Measurements from ENCODE around the gene AP5Z1.

Gene AP5Z1

DNA sequence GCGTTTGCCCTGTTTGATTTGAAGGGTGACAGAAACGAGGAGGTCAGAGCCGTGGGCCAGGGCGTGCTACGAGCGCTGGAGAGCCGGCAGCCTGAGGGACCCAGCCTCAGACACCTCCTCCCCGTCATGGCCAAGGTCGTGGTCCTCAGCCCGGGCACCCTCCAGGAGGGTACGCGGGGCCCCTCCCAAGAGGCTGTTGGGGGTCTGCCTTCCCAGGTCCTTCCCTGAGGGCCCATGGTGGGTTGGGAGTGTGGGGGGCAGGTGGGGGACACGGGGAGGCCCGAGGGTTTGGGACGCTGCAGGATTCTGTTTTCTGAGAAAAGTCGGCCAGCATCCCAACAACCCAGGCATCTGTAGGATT lies 7.8 kb downstream of the AP5Z1 start:
- no peak for DNase-seq (ENCODE audit: insufficient read length, low spot score)
- no peak for TF ChIP-seq POLR2A (IDR thresholded peaks at IDR 0.05; ENCODE audit: low read depth, low read length)
- FAIRE-seq, result no peak

DNA sequence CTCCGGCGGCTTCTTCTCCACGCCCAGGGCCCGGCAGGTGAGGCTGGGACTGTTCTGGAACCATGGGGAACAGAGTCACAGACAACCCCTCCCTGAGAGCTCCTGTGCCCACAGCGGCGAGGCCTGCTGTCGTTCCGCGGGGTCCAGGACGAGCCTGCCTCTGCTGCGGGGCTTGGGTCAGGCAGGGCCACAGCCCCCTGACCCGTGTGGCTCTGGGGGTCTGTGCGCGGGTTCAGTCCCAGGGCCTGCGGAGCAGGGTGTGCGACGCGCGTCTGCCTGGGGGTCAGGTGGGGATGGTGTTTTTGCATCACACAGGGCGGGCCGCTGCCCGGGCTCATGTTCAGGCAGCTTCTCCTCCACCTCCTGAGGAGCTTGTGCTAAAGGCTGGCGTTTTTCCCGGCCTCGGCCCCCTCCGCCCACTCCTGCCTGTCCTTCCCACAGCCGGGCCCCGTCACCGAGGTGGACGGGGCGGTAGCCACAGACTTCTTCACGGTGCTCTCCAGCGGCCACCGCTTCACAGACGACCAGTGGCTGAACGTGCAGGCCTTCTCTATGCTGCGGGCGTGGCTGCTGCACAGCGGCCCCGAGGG lies 8.4 kb downstream of the AP5Z1 start:
- TF ChIP-seq POLR2A (IDR thresholded peaks at IDR 0.05; ENCODE audit: low read depth, low read length), result no peak
- DNase-seq (ENCODE audit: insufficient read length, low spot score) (no peak), FAIRE-seq (no peak)

DNA sequence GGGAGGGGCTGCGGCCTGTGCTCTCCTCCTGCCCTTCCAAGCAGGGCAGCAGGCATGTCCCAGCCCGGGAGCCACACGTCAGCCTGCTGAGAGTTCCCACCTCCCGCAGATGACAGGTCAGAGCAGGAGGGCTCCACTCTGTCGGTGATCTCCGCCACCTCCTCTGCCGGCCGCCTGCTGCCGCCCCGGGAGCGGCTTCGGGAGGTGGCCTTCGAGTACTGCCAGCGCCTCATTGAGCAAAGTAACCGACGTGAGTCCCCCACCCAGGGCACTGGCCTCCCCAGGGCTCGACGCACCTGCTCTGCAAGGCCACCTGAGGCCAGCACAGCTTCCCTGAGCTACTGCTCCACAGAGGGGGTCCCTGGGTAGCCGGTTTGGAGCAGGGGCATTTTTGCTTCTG lies 9.4 kb downstream of the AP5Z1 start:
- FAIRE-seq (no peak), DNase-seq (ENCODE audit: insufficient read length, low spot score) (no peak)
- no peak for TF ChIP-seq POLR2A (IDR thresholded peaks at IDR 0.05; ENCODE audit: low read depth, low read length)

DNA sequence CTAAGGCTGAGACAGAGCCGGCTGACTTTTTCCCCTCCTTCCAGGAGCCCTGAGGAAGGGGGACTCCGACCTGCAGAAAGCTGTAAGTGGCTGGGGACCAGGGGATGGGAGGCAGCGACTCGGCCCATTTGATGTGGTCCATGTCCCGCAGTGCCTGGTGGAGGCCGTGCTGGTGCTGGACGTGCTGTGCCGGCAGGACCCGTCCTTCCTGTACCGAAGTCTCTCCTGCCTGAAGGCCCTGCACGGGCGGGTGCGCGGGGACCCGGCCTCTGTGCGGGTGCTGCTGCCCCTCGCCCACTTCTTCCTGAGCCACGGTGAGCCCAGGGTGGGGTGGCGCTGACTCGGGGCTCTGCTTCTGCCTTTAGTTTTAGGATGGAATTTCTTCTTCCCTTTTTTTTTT lies 9.9 kb downstream of the AP5Z1 start:
- DNase-seq (ENCODE audit: insufficient read length, low spot score), result no peak
- no peak for TF ChIP-seq POLR2A (IDR thresholded peaks at IDR 0.05; ENCODE audit: low read depth, low read length)
- FAIRE-seq, result no peak

DNA sequence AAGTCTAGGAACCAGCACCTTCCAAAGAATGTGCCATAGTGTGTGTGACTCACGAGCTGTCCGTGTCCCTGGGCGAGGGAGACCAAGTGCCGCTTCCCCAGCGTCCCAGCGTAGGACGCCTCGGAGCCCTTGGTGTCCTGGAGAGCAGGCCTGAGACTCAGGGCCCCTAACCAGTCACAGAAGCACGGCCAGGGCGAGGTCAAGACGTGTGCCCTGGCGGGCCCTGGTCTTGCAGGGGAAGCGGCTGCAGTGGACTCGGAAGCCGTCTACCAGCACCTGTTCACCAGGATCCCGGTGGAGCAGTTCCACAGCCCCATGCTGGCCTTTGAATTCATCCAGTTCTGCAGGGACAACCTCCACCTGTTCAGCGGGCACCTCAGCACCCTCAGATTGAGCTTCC lies 10.6 kb downstream of the AP5Z1 start:
- TF ChIP-seq POLR2A (IDR thresholded peaks at IDR 0.05; ENCODE audit: low read depth, low read length), result no peak
- DNase-seq (ENCODE audit: insufficient read length, low spot score), result no peak
- no peak for FAIRE-seq

DNA sequence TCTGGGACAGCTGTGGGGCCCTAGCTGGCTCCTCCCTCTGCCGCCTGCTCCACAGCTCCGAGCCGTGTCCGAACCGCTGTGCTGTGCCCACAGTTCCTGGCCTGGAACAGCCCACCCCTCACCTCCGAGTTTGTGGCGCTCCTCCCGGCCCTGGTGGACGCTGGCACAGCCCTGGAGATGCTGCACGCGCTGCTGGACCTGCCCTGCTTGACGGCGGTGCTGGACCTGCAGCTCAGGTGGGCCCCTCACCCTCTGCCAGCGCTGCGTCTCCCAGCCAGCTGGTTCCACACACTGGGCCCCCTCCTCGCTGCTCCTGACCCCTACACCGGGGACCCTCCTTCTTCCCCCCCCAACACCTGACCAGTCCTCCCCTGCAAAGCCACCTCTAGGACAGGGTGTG lies 12.1 kb downstream of the AP5Z1 start:
- no peak for FAIRE-seq
- TF ChIP-seq POLR2A (IDR thresholded peaks at IDR 0.05; ENCODE audit: low read depth, low read length), result no peak
- no peak for DNase-seq (ENCODE audit: insufficient read length, low spot score)

DNA sequence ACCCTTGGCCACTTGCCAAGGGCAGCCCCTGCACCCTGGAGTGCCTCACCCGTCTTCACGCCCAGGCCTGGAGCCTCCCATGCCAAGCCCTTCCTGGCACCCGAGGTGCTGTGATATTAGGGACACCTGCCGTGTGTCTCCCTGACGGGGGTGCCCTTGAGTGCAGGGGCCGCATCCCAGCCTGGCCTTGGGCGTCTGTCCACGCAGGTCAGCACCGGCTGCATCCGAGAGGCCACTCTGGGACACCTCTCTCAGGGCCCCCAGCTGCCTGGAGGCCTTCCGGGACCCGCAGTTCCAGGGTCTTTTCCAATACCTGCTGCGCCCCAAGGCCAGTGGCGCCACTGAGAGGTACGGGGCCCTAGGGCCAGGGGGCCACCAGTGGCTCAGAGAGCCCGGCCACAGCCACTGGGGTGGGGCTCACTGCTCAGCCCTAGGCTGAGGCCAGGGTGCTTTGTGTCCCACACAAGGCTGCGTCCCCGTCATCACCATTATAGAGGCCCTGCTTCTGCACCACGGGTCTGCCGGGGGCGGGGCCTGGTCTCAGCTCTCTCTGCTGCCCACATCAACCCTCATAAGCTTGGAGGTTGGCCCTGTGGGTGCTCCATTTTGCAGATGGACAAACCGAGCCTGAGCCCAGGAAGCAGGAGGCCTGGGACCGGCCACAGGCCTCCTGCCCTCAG lies 12.7 kb downstream of the AP5Z1 start:
- FAIRE-seq (no peak), DNase-seq (ENCODE audit: insufficient read length, low spot score) (no peak)
- no peak for TF ChIP-seq POLR2A (IDR thresholded peaks at IDR 0.05; ENCODE audit: low read depth, low read length)

DNA sequence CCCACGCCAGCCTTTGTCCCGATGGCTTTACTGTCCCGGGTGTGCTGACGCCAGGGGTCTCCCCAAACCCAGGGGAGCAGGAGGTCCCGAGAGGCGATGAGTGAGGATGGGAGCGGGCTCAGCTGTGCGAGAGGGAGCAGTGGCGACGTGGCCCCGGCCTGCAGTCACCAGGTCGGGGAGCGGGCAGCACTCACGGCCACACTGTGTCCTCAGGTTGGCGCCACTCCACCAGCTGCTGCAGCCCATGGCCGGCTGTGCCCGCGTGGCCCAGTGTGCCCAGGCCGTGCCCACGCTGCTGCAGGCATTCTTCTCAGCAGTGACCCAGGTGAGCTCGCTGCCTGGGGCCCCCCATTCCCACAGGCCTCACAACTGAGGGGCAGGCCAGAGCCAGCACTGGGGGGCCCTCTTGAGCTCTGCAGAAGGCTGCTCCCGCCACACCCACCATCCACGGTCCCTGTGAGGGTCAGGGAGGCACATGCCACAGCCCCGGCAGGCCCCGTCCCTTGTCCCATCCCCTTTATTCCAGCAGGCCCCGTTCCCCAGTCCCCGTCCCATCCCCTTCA lies 13.3 kb downstream of the AP5Z1 start:
- no peak for TF ChIP-seq POLR2A (IDR thresholded peaks at IDR 0.05; ENCODE audit: low read depth, low read length)
- no peak for FAIRE-seq
- DNase-seq (ENCODE audit: insufficient read length, low spot score), result no peak

DNA sequence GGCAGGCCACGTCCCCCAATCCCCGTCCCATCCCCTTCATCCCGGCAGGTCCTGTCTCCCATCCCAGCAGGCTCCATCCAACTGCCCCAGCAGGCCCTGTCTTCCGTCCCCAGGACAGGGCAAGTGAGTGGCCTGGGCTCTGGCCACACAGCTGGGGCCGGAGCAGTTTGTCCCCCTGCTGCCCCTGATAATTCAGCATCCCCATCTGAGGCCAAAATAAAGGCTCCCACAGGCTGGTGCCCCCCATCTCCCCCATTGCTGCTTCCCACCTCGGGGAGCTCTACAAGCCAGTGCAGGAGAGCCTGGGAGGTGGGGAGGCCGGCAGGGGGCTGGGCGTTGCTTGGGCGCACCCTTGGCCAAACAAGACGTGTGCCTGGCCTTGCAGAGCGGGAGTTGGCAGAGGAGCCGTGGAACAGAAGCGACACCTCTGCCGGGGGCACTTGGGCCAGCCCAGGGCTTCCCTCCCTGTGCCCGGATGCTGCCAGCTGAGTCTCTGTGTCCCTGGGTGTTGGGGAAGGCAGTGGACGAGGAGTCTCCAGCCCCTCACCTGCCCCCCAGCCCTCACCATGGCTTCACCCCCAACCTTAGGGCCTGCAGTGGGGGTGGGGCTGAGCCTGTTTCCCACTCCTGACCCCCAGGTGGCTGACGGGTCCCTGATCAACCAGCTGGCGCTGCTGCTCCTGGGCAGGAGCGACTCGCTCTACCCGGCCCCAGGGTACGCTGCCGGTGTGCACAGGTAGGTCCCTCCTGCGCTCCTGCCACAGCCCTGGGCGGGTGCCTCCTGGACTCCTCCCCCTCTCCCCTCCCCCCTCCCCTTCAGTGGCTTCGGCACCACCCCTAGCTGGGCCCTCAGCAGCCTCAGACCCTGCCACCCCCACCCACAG lies 14.0 kb downstream of the AP5Z1 start:
- no peak for TF ChIP-seq POLR2A (IDR thresholded peaks at IDR 0.05; ENCODE audit: low read depth, low read length)
- FAIRE-seq (no peak), DNase-seq (ENCODE audit: insufficient read length, low spot score) (no peak)

DNA sequence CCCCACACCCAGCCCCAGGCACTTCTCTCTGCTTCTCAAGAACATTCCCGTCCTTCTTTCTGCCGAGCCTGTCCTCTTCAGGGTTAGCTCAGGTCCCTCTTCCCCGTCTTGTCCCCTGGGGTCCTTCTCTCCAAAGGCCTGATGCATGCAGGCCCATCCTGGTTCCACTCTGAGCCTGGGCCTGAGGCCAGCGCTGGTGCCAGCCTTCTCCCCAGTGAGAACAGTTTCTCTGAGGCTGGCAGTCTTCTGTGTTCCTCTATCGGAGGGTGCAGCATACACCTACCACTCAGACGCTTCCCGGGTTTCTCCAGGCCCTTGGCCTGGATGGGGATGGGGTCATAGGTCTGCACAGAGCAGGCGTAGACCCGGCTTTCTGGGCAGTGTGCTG lies 14.6 kb downstream of the AP5Z1 start:
- TF ChIP-seq POLR2A (IDR thresholded peaks at IDR 0.05; ENCODE audit: low read depth, low read length), result no peak
- FAIRE-seq, result no peak
- no peak for DNase-seq (ENCODE audit: insufficient read length, low spot score)

DNA sequence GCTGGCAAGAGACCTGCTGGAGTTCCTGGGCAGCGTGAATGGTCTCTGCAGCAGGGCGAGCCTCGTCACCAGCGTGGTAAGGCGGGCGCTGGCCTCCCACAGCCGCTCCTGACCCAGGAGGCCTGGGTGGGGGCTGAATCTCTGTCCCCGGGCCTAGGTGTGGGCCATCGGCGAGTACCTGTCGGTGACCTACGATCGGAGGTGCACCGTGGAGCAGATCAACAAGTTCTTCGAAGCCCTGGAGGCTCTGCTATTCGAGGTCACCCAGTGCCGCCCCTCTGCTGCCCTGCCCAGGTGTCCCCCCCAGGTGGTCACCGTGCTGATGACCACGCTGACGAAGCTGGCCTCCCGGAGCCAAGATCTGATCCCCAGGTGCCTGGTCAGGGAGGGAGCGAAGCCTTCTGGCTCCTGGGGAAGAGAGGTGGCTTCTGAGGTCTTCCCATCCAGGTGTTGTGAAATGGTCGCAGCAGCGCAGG lies 15.1 kb downstream of the AP5Z1 start:
- DNase-seq (ENCODE audit: insufficient read length, low spot score) (no peak), FAIRE-seq (no peak)
- no peak for TF ChIP-seq POLR2A (IDR thresholded peaks at IDR 0.05; ENCODE audit: low read depth, low read length)

DNA sequence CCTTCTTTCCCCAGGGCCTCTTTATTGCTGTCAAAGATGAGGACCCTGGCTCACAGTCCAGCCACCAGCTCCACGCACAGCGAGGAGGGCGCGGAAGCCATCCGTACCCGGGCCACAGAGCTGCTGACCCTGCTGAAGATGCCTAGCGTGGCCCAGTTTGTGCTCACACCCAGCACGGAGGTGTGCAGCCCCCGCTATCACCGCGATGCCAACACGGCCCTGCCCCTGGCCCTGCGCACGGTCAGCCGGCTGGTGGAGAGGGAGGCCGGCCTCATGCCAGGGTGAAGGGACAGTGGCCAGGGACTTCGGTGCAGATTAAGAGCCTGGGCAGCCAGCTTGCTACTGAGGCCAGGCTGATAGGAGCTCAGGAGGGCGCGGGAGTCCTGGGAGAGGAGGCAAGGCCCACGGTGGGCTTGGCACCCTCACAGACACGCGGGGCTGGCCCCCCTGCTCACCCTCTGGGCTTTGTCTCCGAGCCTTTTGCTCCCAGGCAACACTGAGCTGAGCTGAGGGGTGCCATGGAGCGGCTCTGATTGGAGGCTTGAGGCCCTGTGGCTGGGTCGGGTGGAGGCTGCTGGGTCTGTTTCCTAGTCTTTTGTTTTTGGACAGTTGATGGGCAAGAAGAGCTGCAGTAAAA lies 15.8 kb downstream of the AP5Z1 start:
- no peak for FAIRE-seq
- DNase-seq (ENCODE audit: insufficient read length, low spot score), result no peak
- no peak for TF ChIP-seq POLR2A (IDR thresholded peaks at IDR 0.05; ENCODE audit: low read depth, low read length)

DNA sequence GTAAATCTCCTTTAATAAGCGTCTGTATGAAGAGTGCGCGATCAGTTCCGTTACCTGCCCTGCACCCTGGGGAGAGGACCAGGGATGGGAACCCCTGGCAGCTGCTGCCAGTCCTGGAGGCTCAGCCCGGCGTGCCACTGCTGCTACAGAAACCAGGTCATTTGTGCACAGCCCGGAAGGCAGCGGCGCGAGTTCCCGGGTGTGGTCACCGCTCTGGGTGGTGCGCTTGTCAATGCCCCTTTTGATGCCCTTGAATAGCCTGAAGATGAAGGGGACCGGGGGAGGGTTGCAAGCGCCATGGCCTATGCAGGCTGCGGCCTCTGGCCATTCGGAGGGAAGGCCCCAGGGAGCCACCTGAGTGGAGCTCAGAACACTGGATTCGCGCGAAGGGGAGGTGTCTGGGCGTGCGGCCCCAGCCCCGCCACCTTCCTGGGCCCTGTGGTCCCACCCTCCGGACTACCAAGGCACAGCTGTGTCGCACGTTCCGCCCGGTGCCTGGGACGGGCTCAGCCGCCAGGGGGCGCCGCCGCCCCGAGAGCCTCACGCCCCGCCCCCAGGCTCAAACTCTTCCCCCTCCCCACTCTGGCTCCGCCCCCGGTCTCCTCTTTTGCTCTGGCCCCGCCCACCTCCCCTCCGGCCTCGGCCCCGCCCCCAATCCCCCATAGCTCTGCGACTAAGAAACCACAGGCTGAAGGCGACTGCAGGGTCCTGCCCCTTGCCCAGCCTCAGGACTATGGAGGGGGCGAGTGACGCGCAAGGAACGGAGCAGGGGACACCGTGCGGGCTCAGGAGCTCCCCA lies 16.5 kb downstream of the AP5Z1 start:
- no peak for TF ChIP-seq POLR2A (IDR thresholded peaks at IDR 0.05; ENCODE audit: low read depth, low read length)
- FAIRE-seq, result no peak
- no peak for DNase-seq (ENCODE audit: insufficient read length, low spot score)
